ENCODE results near the gene TMCO1. TPM values are rescaled to one million over a fixed set of nuclear protein-coding genes. Genes with fewer than 3 reads are reported as not detected.

The TMCO1 gene
- total and polyA plus RNA-seq, 2 of the 13 experiments (the other 11 are each of a cell fraction or from before 2014, with no cell fraction given): 106 to 119 TPM

GRCh38 chr1:165697881-165698760 lies 70.5 kb downstream of the TMCO1 start, which contains the start of gene ALDH9A1 (continued):
- peak; percentile 55; the same call in 1 of the 2 replicates for TF ChIP-seq HDAC2 (CRISPR knock-in tag; IDR thresholded peaks at IDR 0.05)
- 0 out of 2 replicates have a peak, but pooled peaks have one; percentile 17 for TF ChIP-seq ZNF263 (CRISPR knock-in tag; IDR thresholded peaks at IDR 0.05)
- TF ChIP-seq ZNF512B (CRISPR knock-in tag; IDR thresholded peaks at IDR 0.05; ENCODE audit: borderline replicate concordance): no peak
- TF ChIP-seq ZNF343 (CRISPR knock-in tag; IDR thresholded peaks at IDR 0.05): no peak; the same call in 1 of the 2 replicates
- TF ChIP-seq PHF21A (CRISPR knock-in tag; IDR thresholded peaks at IDR 0.05): 0 out of 2 replicates have a peak, but pooled peaks have one; percentile 11
- peak; percentile 87 for TF ChIP-seq ZNF350 (CRISPR knock-in tag; IDR thresholded peaks at IDR 0.05; ENCODE audit: borderline replicate concordance, low read depth)
- TF ChIP-seq TEF (CRISPR knock-in tag; IDR thresholded peaks at IDR 0.05): no peak
- no peak for TF ChIP-seq ZFP36 (IDR thresholded peaks at IDR 0.05; ENCODE audit: borderline replicate concordance, low read depth, low read length, partially characterized antibody)
- TF ChIP-seq ZNF17 (CRISPR knock-in tag; IDR thresholded peaks at IDR 0.05): no peak
- TF ChIP-seq ARNT (IDR thresholded peaks at IDR 0.05): no peak
- TF ChIP-seq ZNF317 (CRISPR knock-in tag; IDR thresholded peaks at IDR 0.05): peak; percentile 25; the same call in 1 of the 2 replicates
- TF ChIP-seq ZNF75D (CRISPR knock-in tag; IDR thresholded peaks at IDR 0.05; ENCODE audit: borderline replicate concordance): no peak
- 0 out of 2 replicates have a peak, but pooled peaks have one; percentile 62 for TF ChIP-seq HOXA9 (CRISPR knock-in tag; IDR thresholded peaks at IDR 0.05; ENCODE audit: borderline replicate concordance)
- TF ChIP-seq TBP (CRISPR knock-in tag; IDR thresholded peaks at IDR 0.05): 0 out of 2 replicates have a peak, but pooled peaks have one; percentile 48
- TF ChIP-seq DMAP1 (CRISPR knock-in tag; IDR thresholded peaks at IDR 0.05): peak; percentile 73; the same call in 1 of the 2 replicates
- no peak for TF ChIP-seq ZNF468 (CRISPR knock-in tag; IDR thresholded peaks at IDR 0.05)
- peak; percentile 39; the same call in 1 of the 2 replicates for TF ChIP-seq ZNF761 (CRISPR knock-in tag; conservative IDR thresholded peaks at IDR 0.05)
- TF ChIP-seq ZHX2 (IDR thresholded peaks at IDR 0.05; ENCODE audit: low read depth): no peak
- no peak for TF ChIP-seq ZHX2 (CRISPR knock-in tag; IDR thresholded peaks at IDR 0.05; ENCODE audit: borderline replicate concordance)
- TF ChIP-seq MYC (CRISPR knock-in tag; IDR thresholded peaks at IDR 0.05; ENCODE audit: borderline replicate concordance): peak; percentile 45; the same call in 1 of the 2 replicates

All from HepG2 (cell line).